Transverse colon (tissue), 3 donors: ENCODE data around the gene SPOCK2.
"Not testable (repeated sequence)": the region's sequence is repeated elsewhere in the genome, so short reads cannot be mapped to it uniquely, and the experiment has no call there.

Experiments used
- CTCF ChIP-seq, 5 experiments: fragments of 200-600 bp in 3 of 5; fragments of 450-650 bp in 2 of 5; sonication (generic) in 3 of 5; IDR thresholded peaks; 1 replicate in 2 of 5; 2 replicates in 3 of 5; pipeline ENCODE4 v1.5.1; 2016 to 2017; ENCODE audit warnings: antibody characterized with exemption in 5 of 5, inconsistent platforms in 3 of 5, mild to moderate bottlenecking in 2 of 5, moderate library complexity in 1 of 5
- EP300 ChIP-seq: sonication (generic); formaldehyde crosslinking; IDR thresholded peaks from one replicate; pipeline ENCODE4 v1.6.1; 2017; ENCODE audit warnings: antibody characterized with exemption, low read depth
- POLR2A ChIP-seq: fragments of 450-650 bp; IDR thresholded peaks from one replicate; pipeline ENCODE4 v1.6.1; 2016; ENCODE audit warnings: antibody characterized with exemption, mild to moderate bottlenecking, moderate library complexity

GRCh38 chr10:72136225-72136624 lies 47.9 kb upstream of the SPOCK2 start:
- TF ChIP-seq CTCF (IDR thresholded peaks at IDR 0.05); POLR2A; EP300: not testable (repeated sequence)
